Measurements from ENCODE around the gene ANKRD6.
"Not testable (repeated sequence)": the region's sequence is repeated elsewhere in the genome, so short reads cannot be mapped to it uniquely, and the experiment has no call there.

ANKRD6 gene

GRCh38 chr6:89432875-89433251 is at the start of gene ANKRD6:
Gene ANKRD6 (plus strand): TSS chr6:89433152. CDS start chr6:89566977, 133,825 bp downstream.
- peak; percentile 19 for DNase-seq

- DNase-seq = peak; percentile 97
Observed at GRCh38 chr6:89385156-89385667, 47.7 kb upstream of the ANKRD6 start.

- no peak for DNase-seq
Observed at GRCh38 chr6:89385846-89386245, 47.1 kb upstream of the ANKRD6 start.

GRCh38 chr6:89386917-89387491 is 45.9 kb upstream of the ANKRD6 start:
- DNase-seq = no peak

GRCh38 chr6:89387516-89388201 is 45.3 kb upstream of the ANKRD6 start:
- DNase-seq = no peak

- DNase-seq = no peak
Observed at GRCh38 chr6:89388846-89389245, 44.1 kb upstream of the ANKRD6 start.

- no peak for DNase-seq
Observed at GRCh38 chr6:89392823-89393222, 40.1 kb upstream of the ANKRD6 start.

GRCh38 chr6:89393659-89394058 is 39.3 kb upstream of the ANKRD6 start:
- no peak for DNase-seq

GRCh38 chr6:89397884-89398283 is 35.1 kb upstream of the ANKRD6 start:
- DNase-seq = not testable (repeated sequence)

GRCh38 chr6:89398762-89399525 is 34.0 kb upstream of the ANKRD6 start:
- DNase-seq = no peak

GRCh38 chr6:89400050-89400449 is 32.9 kb upstream of the ANKRD6 start:
- DNase-seq = no peak

GRCh38 chr6:89400912-89401399 is 32.0 kb upstream of the ANKRD6 start:
- no peak for DNase-seq

GRCh38 chr6:89402776-89403175 is 30.2 kb upstream of the ANKRD6 start:
- no peak for DNase-seq

- no peak for DNase-seq
Observed at GRCh38 chr6:89404512-89404911, 28.4 kb upstream of the ANKRD6 start.

GRCh38 chr6:89406141-89406540 is 26.8 kb upstream of the ANKRD6 start:
- no peak for DNase-seq

GRCh38 chr6:89409461-89410035 is 23.4 kb upstream of the ANKRD6 start:
- no peak for DNase-seq

GRCh38 chr6:89410231-89410761 is 22.7 kb upstream of the ANKRD6 start:
- no peak for DNase-seq

GRCh38 chr6:89410788-89411144 is 22.2 kb upstream of the ANKRD6 start:
- no peak for DNase-seq

GRCh38 chr6:89411145-89412070 is 21.5 kb upstream of the ANKRD6 start:
- DNase-seq = no peak

GRCh38 chr6:89412071-89413005 is 20.6 kb upstream of the ANKRD6 start, which contains the start of gene RRAGD:
Gene RRAGD (minus strand): TSS chr6:89412273. CDS start chr6:89411993, 280 bp downstream.
- peak; percentile 44 for DNase-seq

- DNase-seq = no peak
Observed at GRCh38 chr6:89413006-89413400, 19.9 kb upstream of the ANKRD6 start.
